Endothelial cell of umbilical vein (primary cell): Measurements from ENCODE around the gene C9. TPM values are rescaled to one million over a fixed set of nuclear protein-coding genes. Genes with fewer than 3 reads are reported as not detected.

ENCODE experiments used
- BruUV-seq: library from RNA; stranded (reverse); fragments of 400-500 nt; replicated peaks from 2 replicates; lab custom pipeline; 2021; lab: Mats Ljungman, UMichigan
- CTCF ChIA-PET: fragments of 300-600, 350-600 bp; sonication (Branson Sonifier 250); formaldehyde crosslinking; loops from one replicate; lab custom pipeline; 2021; ENCODE audit warnings: antibody characterized with exemption, inconsistent platforms; lab: Charles Lee
- POLR2A ChIA-PET: fragments of 300-600, 350-600 bp; sonication (Branson Sonifier 250); formaldehyde crosslinking; loops from one replicate; lab custom pipeline; 2021; ENCODE audit warnings: antibody characterized with exemption, inconsistent platforms; lab: Charles Lee
- DNase-seq: peaks from one replicate; pipeline ENCODE4 v3.0.0-alpha.2; 2011; ENCODE audit warnings: low read depth, low spot score
- FAIRE-seq: peaks from 2 replicates; lab custom pipeline; 2011; peaks lifted over from hg19 to GRCh38; lab: Jason Lieb, UNC
- H2AFZ ChIP-seq: 2 replicates; pipeline ENCODE4 v1.6.0; 2012; ENCODE audit warnings: low read depth, low read length, control low read depth, inconsistent platforms
- H3K27ac ChIP-seq: 2 replicates; pipeline ENCODE4 v1.5.1; 2011; ENCODE audit warnings: low read depth, mild to moderate bottlenecking, control low read depth, low read length, moderate library complexity; ENCODE audit not compliant: insufficient read depth
- H3K27me3 ChIP-seq, 2 experiments: 2 replicates each; pipeline versions ENCODE4 v1.6.0 to v1.6.1; 2011; ENCODE audit warnings: low read length in 2 of 2, mixed read lengths in 1 of 2; ENCODE audit not compliant: control insufficient read depth in 2 of 2, insufficient read depth in 2 of 2
- H3K36me3 ChIP-seq, 2 experiments: 2 replicates in 1 of 2; 3 replicates in 1 of 2; pipeline ENCODE4 v1.5.1; 2011; ENCODE audit warnings: low read length in 2 of 2, mild to moderate bottlenecking in 1 of 2, moderate library complexity in 1 of 2; ENCODE audit not compliant: control insufficient read depth in 2 of 2, insufficient read depth in 2 of 2; ENCODE audit errors: extremely low read depth in 1 of 2
- H3K4me1 ChIP-seq: 3 replicates; pipeline ENCODE4 v1.5.1; 2011; ENCODE audit warnings: mild to moderate bottlenecking, low read length; ENCODE audit not compliant: control insufficient read depth, insufficient read depth; ENCODE audit errors: extremely low read depth
- H3K4me2 ChIP-seq: 2 replicates; pipeline ENCODE4 v1.6.1; 2011; ENCODE audit warnings: low read length, control low read depth, mixed read lengths; ENCODE audit not compliant: insufficient read depth
- H3K4me3 ChIP-seq, 3 experiments: fragments of 200-600 bp in 1 of 3; sonication (generic), shearing (Covaris generic) in 1 of 3; replicated peaks in 1 of 3; 2 replicates each; pipeline ENCODE4 v1.5.1; 2011 to 2016; ENCODE audit warnings: control low read depth in 3 of 3, low read length in 3 of 3, mild to moderate bottlenecking in 2 of 3, inconsistent platforms in 1 of 3, low read depth in 1 of 3, moderate library complexity in 1 of 3; ENCODE audit not compliant: insufficient read depth in 1 of 3
- H3K79me2 ChIP-seq: 2 replicates; pipeline ENCODE4 v1.6.0; 2012; ENCODE audit warnings: low read length, inconsistent platforms; ENCODE audit not compliant: control insufficient read depth, insufficient read depth
- H3K9ac ChIP-seq: replicated peaks from 2 replicates; pipeline ENCODE3; 2011; ENCODE audit warnings: low read length, control low read depth; ENCODE audit not compliant: insufficient read depth; ENCODE audit errors: extremely low read depth
- H3K9me1 ChIP-seq: replicated peaks from 3 replicates; pipeline ENCODE4 v1.6.0; 2011; ENCODE audit warnings: mild to moderate bottlenecking, low read length; ENCODE audit not compliant: control insufficient read depth, insufficient read depth; ENCODE audit errors: extremely low read depth
- H3K9me3 ChIP-seq: replicated peaks from 2 replicates; pipeline ENCODE4 v1.5.1; 2012; ENCODE audit warnings: low read length, inconsistent platforms; ENCODE audit not compliant: control insufficient read depth, insufficient read depth
- H4K20me1 ChIP-seq: replicated peaks from 2 replicates; pipeline ENCODE3; 2011; ENCODE audit warnings: mild to moderate bottlenecking, low read length; ENCODE audit not compliant: control insufficient read depth, insufficient read depth; ENCODE audit errors: extremely low read depth
- CTCF ChIP-seq, 2 donors: IDR thresholded peaks; 1 replicate in 1 of 2; 2 replicates in 1 of 2; pipeline ENCODE4 v1.5.1; 2011; ENCODE audit warnings: low read length in 2 of 2, mild to moderate bottlenecking in 2 of 2, moderate library complexity in 2 of 2, control low read depth in 1 of 2, inconsistent platforms in 1 of 2, low read depth in 1 of 2; ENCODE audit not compliant: insufficient read depth in 1 of 2; ENCODE audit errors: extremely low read depth in 1 of 2
- EZH2 ChIP-seq: IDR thresholded peaks from 2 replicates; pipeline ENCODE4 v1.6.1; 2012; ENCODE audit warnings: borderline replicate concordance, low read depth, mild to moderate bottlenecking, moderate library complexity, low read length, inconsistent platforms; ENCODE audit not compliant: severe bottlenecking
- FOS ChIP-seq: IDR thresholded peaks from 2 replicates; pipeline ENCODE4 v1.6.1; 2011; ENCODE audit warnings: mild to moderate bottlenecking, low read length, moderate library complexity, borderline replicate concordance; ENCODE audit not compliant: insufficient read depth
- GATA2 ChIP-seq: IDR thresholded peaks from 2 replicates; pipeline ENCODE4 v1.7.0; 2011; ENCODE audit warnings: low read depth, mild to moderate bottlenecking, moderate library complexity, mixed read lengths, low read length; ENCODE audit not compliant: insufficient read length, insufficient read depth
- JUN ChIP-seq: IDR thresholded peaks from 2 replicates; pipeline ENCODE4 v1.6.1; 2011; ENCODE audit warnings: borderline replicate concordance, low read depth; ENCODE audit not compliant: insufficient read length, insufficient read depth
- MAX ChIP-seq: IDR thresholded peaks from 2 replicates; pipeline ENCODE4 v1.6.1; 2011; ENCODE audit not compliant: insufficient read depth, insufficient read length
- MYC ChIP-seq: IDR thresholded peaks from one replicate; pipeline ENCODE4 v1.6.1; 2011; ENCODE audit warnings: mild to moderate bottlenecking, low read depth, low read length
- POLR2A ChIP-seq: IDR thresholded peaks from 2 replicates; pipeline ENCODE4 v1.6.1; 2012; ENCODE audit warnings: low read depth, mild to moderate bottlenecking, control low read depth, low read length
- POLR2AphosphoS5 ChIP-seq: IDR thresholded peaks from 2 replicates; pipeline ENCODE4 v1.6.1; 2012; ENCODE audit warnings: low read depth, mild to moderate bottlenecking, control low read depth, low read length, moderate library complexity; ENCODE audit not compliant: insufficient read depth
- dilution Hi-C: fragments of 300-500 bp; cut with MboI; formaldehyde crosslinking; loops from one replicate; pipeline ENCODE4 v1.15.0; 2019; ENCODE audit warnings: low sequenced_read_pairs; ENCODE audit not compliant: extremely low pct_ligation_motif_present
- intact Hi-C: fragments of 100-400 bp; cut with micrococcal nuclease; formaldehyde crosslinking; loops from one replicate; pipeline ENCODE4 v1.10.0; 2022
- polyA plus RNA-seq, 4 experiments: library from polyadenylated mRNA; depleted of rRNA in 3 of 4; stranded (reverse) in 3 of 4; unstranded in 1 of 4; fragments of >200 nt; gene quantifications; 2 replicates each; pipeline versions ENCODE4 v1.2.1 to v1.2.3, GENCODE V29; 2011 to 2012; ENCODE audit warnings: missing spikeins in 1 of 4
- total RNA-seq: library from RNA; stranded (reverse); gene quantifications from 2 replicates; pipeline ENCODE4 v1.2.3, GENCODE V29; 2021

C9 gene
- total and polyA plus RNA-seq, 2 donors (not counting 3 experiments of a cell fraction or from before 2014, with no cell fraction given): 0.33 TPM; not detected in 1

- no peak overlapping the region for H3K27ac ChIP-seq
- DNase-seq (no peak), FAIRE-seq (no peak)
- H3K4me1 ChIP-seq: no peaks in the 10 kb centered on the region
- H3K9me3 ChIP-seq: no peaks in the 10 kb centered on the region
- H3K36me3 ChIP-seq: no peaks in the 10 kb centered on the region
- H2AFZ ChIP-seq: no peak overlapping the region
- TF ChIP-seq POLR2A: no peak
- no peak for TF ChIP-seq MYC
- no peak for TF ChIP-seq FOS
- TF ChIP-seq EZH2: no peak
- no peak for TF ChIP-seq JUN
- H3K79me2 ChIP-seq: no peaks in the 10 kb centered on the region
- H3K27me3 ChIP-seq: no peaks in the 10 kb centered on the region
- ChIA-PET POLR2A (no interaction called here), CTCF (no interaction called here)
- no TSS peak for BruUV-seq
- H3K9me1 ChIP-seq: no peaks in the 10 kb centered on the region
- no peak overlapping the region for H3K4me3 ChIP-seq
- no peak overlapping the region for H3K9ac ChIP-seq
- intact Hi-C loops (no loop called here), dilution Hi-C loops (no loop called here)
- no peak overlapping the region for H3K4me2 ChIP-seq
- H4K20me1 ChIP-seq: no peaks in the 10 kb centered on the region
Measured at GRCh38 chr5:39341896-39342295, 22.4 kb downstream of the C9 start.

- FAIRE-seq (no peak), DNase-seq (no peak)
- no peak overlapping the region for H3K4me2 ChIP-seq
- dilution Hi-C loops (no loop called here), intact Hi-C loops (no loop called here)
- no peak overlapping the region for H2AFZ ChIP-seq
- no peaks in the 10 kb centered on the region for H4K20me1 ChIP-seq
- H3K27ac ChIP-seq: no peak overlapping the region
- no peak overlapping the region for H3K4me3 ChIP-seq
- no TSS peak for BruUV-seq
- CTCF ChIA-PET: interaction anchor here (1.0 kb wide), 1 partner anchor 123 kb away, joined by 3 read pairs; no protein-coding TSS in a partner anchor
- no peaks in the 10 kb centered on the region for H3K9me3 ChIP-seq
- POLR2A ChIA-PET: interaction anchor here (0.6 kb wide), 1 partner anchor 1545 kb away, joined by 3 read pairs; no protein-coding TSS in a partner anchor
- H3K27me3 ChIP-seq: no peaks in the 10 kb centered on the region
- TF ChIP-seq POLR2AphosphoS5 (no peak), CTCF (IDR thresholded peaks at IDR 0.05; ENCODE audit: extremely low read depth in 1 of 2, insufficient read depth in 1 of 2, low read depth in 1 of 2, low read length in 2 of 2) (no peak), JUN (no peak), GATA2 (no peak), MYC (no peak), MAX (no peak), FOS (no peak), POLR2A (no peak), EZH2 (no peak)
- no peaks in the 10 kb centered on the region for H3K36me3 ChIP-seq
- no peak overlapping the region for H3K9ac ChIP-seq
- H3K9me1 ChIP-seq: no peaks in the 10 kb centered on the region
- H3K4me1 ChIP-seq: no peaks in the 10 kb centered on the region
- no peaks in the 10 kb centered on the region for H3K79me2 ChIP-seq
Measured at GRCh38 chr5:39340506-39340905, 23.8 kb downstream of the C9 start.
